Gastrocnemius medialis (tissue), 4 donors: ENCODE measurements around the gene ADGRB3. TPM values are rescaled to one million over a fixed set of nuclear protein-coding genes. Genes with fewer than 3 reads are reported as not detected.
"Not testable (repeated sequence)": the region's sequence is repeated elsewhere in the genome, so short reads cannot be mapped to it uniquely, and the experiment has no call there.

Experiments used
- ATAC-seq, 2 donors: fragments of 150-250 bp; one replicate each; pipeline ENCODE4 v1.9.1; 2016
- DNase-seq, 2 donors: peaks; one replicate each; pipeline ENCODE4 v3.0.0-alpha.2; 2019
- H3K27ac ChIP-seq, 4 donors: fragments of 200-600 bp; sonication (generic); 1 replicate in 1 of 4; 2 replicates in 3 of 4; pipeline ENCODE4 v1.5.1; 2016 to 2018; ENCODE audit warnings: mild to moderate bottlenecking in 2 of 4, moderate library complexity in 1 of 4
- H3K27me3 ChIP-seq, 3 donors: fragments of 200-600 bp; sonication (generic) in 2 of 3; 1 replicate in 1 of 3; 2 replicates in 2 of 3; pipeline versions ENCODE4 v1.5.1 to v1.6.0; 2016 to 2019; ENCODE audit warnings: mild to moderate bottlenecking in 1 of 3, moderate library complexity in 1 of 3
- H3K36me3 ChIP-seq, 2 donors: fragments of 200-600 bp; sonication (generic) in 1 of 2; one replicate each; pipeline ENCODE4 v1.5.1; 2017 to 2018
- H3K4me1 ChIP-seq, 2 donors: fragments of 200-600 bp; sonication (generic) in 1 of 2; one replicate each; pipeline ENCODE4 v1.5.1; 2016 to 2017; ENCODE audit warnings: mild to moderate bottlenecking in 2 of 2
- H3K4me3 ChIP-seq, 4 donors: fragments of 200-600 bp; sonication (generic) in 3 of 4; 1 replicate in 1 of 4; 2 replicates in 3 of 4; pipeline ENCODE4 v1.5.1; 2016 to 2019; ENCODE audit warnings: mild to moderate bottlenecking in 2 of 4
- H3K9me3 ChIP-seq, 3 donors: fragments of 200-600 bp; sonication (generic) in 2 of 3; 1 replicate in 1 of 3; 2 replicates in 2 of 3; pipeline ENCODE4 v1.5.1; 2016 to 2019
- POLR2A ChIP-seq, 2 donors: fragments of 450-650 bp; IDR thresholded peaks; one replicate each; pipeline ENCODE4 v1.6.1; 2017; ENCODE audit warnings: antibody characterized with exemption in 2 of 2, mild to moderate bottlenecking in 2 of 2, moderate library complexity in 2 of 2
- in situ Hi-C, 4 donors: fragments of 200-750 bp; cut with MboI; loops; one replicate each; pipeline versions ENCODE4 v1.15.0 to v1.8.0; 2017; ENCODE audit warnings: low sequenced_read_pairs in 4 of 4
- intact Hi-C: fragments of 100-400 bp; cut with DNase I; formaldehyde crosslinking; loops from one replicate; pipeline ENCODE4 v1.15.1; 2023; ENCODE audit warnings: low total_unique reads
- total RNA-seq, 4 donors: library from RNA; depleted of rRNA; stranded (reverse); fragments of >200 nt; gene quantifications; one replicate each; pipeline versions ENCODE4 v1.1.0 to v1.2.3, GENCODE V29; 2016
- TF ChIP-seq, protein P1 (sequence below), 5 experiments: fragments of 450-650 bp in 3 of 5; fragments of 200-600 bp in 2 of 5; sonication (generic) in 2 of 5; IDR thresholded peaks in 4 of 5; conservative IDR thresholded peaks in 1 of 5; 1 replicate in 4 of 5; 2 replicates in 1 of 5; pipeline ENCODE4 v1.5.1; 2016 to 2019; ENCODE audit warnings: antibody characterized with exemption in 5 of 5, mild to moderate bottlenecking in 3 of 5, moderate library complexity in 3 of 5

The ADGRB3 gene
- total RNA-seq, 4 donors from 2014 or later = 0.56 to 0.58 (median 0.58) TPM; not detected in 1

DNA sequence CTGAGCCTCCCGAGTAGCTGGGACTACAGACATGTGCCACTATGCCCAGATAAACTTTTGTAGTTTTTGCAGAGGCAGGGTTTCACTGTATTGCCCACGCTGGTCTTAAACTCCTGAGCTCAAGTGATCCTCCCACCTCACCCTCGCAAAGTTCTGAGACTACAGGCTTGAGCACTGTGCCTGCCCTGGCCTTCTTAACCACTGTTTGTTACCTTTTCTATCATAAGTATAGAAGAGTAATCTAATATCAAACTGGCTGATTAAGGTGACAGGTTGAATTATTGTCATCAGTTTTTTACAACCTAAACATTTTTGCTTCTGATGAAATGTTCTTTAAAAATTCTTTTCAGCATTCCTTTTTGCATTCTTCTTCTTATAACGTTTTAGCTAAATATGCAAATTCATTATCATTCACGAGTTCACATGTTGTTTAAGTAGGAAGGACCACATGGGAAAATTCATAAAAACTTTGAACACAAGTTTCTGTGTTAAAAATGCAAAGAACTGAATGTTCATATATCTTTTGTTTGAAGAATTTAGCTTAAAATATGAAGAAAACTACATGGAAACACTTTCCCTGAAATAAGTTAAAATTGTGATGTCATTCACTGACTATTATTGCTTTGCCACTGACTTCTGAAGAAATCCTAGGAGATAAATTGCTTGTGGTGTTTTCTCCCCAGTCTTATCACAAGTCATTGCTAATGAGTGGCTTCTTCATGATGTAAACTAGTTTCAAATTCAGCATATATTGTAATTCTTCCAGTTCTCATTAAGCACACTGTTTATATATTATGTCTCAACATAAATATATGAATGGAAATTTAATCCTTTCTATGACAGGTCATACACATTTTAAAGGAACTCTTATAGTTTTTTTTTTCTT is 106.7 kb downstream of the ADGRB3 start:
- intact Hi-C loops = no loop called here

DNA sequence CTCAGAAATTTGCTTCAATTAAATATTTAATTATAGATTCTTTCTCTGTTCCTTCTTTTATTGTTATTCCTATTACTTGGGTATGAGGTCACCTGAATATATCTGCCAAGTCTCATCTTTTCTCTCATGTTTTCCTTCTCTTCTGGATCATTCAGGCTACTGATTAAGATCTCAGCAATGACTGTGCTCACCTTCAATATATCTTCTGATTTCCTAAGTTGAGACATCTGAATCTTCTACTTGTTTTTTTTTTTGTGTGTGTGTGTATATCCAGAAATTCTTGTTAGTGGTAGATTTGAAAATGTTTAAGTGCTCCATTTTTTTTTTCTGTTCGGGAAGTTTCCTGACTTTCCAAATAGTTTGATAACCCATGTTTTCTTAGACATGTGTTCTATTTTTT is 108.0 kb downstream of the ADGRB3 start:
- in situ Hi-C loops (no loop called here), intact Hi-C loops (no loop called here)
- DNase-seq (no peak), ATAC-seq (no peak)
- Histone ChIP-seq H3K9me3 (no peaks in the 10 kb centered on the region), H3K36me3 (no peaks in the 10 kb centered on the region), H3K27me3 (no peaks in the 10 kb centered on the region), H3K4me3 (no peak overlapping the region), H3K27ac (no peak overlapping the region), H3K4me1 (no peaks in the 10 kb centered on the region)
- TF ChIP-seq, protein P1, sequence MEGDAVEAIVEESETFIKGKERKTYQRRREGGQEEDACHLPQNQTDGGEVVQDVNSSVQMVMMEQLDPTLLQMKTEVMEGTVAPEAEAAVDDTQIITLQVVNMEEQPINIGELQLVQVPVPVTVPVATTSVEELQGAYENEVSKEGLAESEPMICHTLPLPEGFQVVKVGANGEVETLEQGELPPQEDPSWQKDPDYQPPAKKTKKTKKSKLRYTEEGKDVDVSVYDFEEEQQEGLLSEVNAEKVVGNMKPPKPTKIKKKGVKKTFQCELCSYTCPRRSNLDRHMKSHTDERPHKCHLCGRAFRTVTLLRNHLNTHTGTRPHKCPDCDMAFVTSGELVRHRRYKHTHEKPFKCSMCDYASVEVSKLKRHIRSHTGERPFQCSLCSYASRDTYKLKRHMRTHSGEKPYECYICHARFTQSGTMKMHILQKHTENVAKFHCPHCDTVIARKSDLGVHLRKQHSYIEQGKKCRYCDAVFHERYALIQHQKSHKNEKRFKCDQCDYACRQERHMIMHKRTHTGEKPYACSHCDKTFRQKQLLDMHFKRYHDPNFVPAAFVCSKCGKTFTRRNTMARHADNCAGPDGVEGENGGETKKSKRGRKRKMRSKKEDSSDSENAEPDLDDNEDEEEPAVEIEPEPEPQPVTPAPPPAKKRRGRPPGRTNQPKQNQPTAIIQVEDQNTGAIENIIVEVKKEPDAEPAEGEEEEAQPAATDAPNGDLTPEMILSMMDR (IDR thresholded peaks at IDR 0.05 in 4 of 5, conservative IDR thresholded peaks at IDR 0.05 in 1 of 5) = no peak
- TF ChIP-seq POLR2A (IDR thresholded peaks at IDR 0.05) = no peak

More for the DNA sequence above, 106.7 kb downstream of the ADGRB3 start:
- ATAC-seq (no peak), DNase-seq (no peak)
- no peak for TF ChIP-seq POLR2A (IDR thresholded peaks at IDR 0.05)
- TF ChIP-seq, protein P1 (IDR thresholded peaks at IDR 0.05 in 4 of 5, conservative IDR thresholded peaks at IDR 0.05 in 1 of 5) = no peak
- H3K27me3 ChIP-seq = no peaks in the 10 kb centered on the region
- H3K4me3 ChIP-seq = no peak overlapping the region
- H3K4me1 ChIP-seq = no peaks in the 10 kb centered on the region
- H3K9me3 ChIP-seq = no peaks in the 10 kb centered on the region
- no peaks in the 10 kb centered on the region for H3K36me3 ChIP-seq
- no peak overlapping the region for H3K27ac ChIP-seq
- in situ Hi-C loops = no loop called here

DNA sequence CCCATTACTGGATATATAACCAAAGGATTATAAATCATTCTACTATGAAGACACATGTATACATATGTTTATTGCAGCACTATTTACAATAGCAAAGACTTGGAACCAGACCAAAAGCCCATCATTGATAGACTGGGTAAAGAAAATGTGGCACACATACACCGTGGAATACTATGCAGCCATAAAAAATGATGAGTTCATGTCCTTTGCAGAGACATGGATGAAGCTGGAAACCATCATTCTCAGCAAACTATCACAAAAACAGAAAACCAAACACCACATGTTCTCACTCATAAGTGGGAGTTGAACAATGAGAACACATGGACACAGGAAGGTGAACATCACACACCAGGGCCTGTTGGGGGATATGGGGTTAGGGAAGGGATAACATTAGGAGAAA is 109.3 kb downstream of the ADGRB3 start:
- H3K27ac ChIP-seq, ATAC-seq, H3K36me3 ChIP-seq, H3K9me3 ChIP-seq, H3K27me3 ChIP-seq, DNase-seq, in situ Hi-C loops, H3K4me3 ChIP-seq, H3K4me1 ChIP-seq, intact Hi-C loops: not testable (repeated sequence)

DNA sequence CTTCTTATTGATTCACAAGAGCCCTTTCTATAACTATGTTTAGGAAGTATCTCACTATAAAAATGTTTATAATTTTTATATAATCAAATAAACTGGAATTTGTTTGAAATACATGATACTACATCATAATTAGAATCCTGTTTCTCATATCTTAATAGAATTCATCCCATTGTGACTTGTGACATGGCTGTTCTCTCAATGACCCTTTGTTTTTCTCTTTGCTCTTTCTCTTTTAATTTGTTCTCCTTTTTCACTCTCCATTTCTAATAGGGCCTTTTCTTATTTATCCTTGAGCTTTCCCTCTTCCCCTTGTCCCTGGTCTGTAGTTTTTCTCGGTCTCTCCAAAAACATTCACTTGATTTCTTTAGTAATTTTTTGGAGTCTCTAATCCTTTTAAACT is 111.3 kb downstream of the ADGRB3 start:
- Histone ChIP-seq H3K36me3 (no peaks in the 10 kb centered on the region), H3K27ac (no peak overlapping the region), H3K9me3 (no peaks in the 10 kb centered on the region), H3K4me1 (no peaks in the 10 kb centered on the region), H3K4me3 (no peak overlapping the region), H3K27me3 (no peaks in the 10 kb centered on the region)
- no peak for TF ChIP-seq POLR2A (IDR thresholded peaks at IDR 0.05)
- TF ChIP-seq, protein P1 (IDR thresholded peaks at IDR 0.05 in 4 of 5, conservative IDR thresholded peaks at IDR 0.05 in 1 of 5) = no peak
- no peak for ATAC-seq
- in situ Hi-C loops (no loop called here), intact Hi-C loops (no loop called here)
- no peak for DNase-seq

DNA sequence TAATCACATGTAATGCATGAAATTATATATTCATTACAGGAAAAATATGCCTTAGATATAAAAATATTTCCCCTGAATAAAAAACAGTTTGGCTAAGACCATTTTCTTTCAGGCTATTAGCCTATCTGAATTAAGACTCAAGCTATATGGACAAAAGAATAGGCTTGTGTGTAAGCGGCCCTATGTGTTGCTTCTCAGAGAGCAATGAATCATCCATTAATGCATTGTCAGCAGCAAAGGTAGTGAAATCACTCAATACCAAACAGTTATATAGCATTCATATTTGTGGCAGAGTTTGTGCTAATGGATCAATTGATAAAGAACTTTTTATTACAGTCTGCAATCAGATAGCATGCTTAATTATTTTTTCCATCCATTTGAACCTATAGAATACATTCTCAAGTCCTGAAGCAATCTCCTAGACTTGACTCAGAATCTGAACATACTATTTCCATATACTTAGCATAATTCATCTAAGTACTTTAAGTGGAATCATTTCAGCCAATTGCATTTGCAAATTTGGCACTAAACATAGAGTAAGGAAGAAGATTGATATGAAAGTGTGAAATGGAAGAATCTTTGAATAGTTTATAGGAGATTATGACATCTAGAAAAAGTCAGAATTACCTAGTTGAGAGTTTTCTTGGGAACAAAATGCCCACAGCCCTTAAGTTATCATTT is 112.2 kb downstream of the ADGRB3 start:
- Histone ChIP-seq H3K27ac (no peak overlapping the region), H3K4me1 (no peaks in the 10 kb centered on the region), H3K4me3 (no peak overlapping the region), H3K27me3 (no peaks in the 10 kb centered on the region), H3K36me3 (no peaks in the 10 kb centered on the region), H3K9me3 (no peaks in the 10 kb centered on the region)
- no peak for ATAC-seq
- TF ChIP-seq, protein P1 (IDR thresholded peaks at IDR 0.05 in 4 of 5, conservative IDR thresholded peaks at IDR 0.05 in 1 of 5) = no peak
- no peak for TF ChIP-seq POLR2A (IDR thresholded peaks at IDR 0.05)
- DNase-seq = no peak
- in situ Hi-C loops = no loop called here
- intact Hi-C loops = no loop called here

DNA sequence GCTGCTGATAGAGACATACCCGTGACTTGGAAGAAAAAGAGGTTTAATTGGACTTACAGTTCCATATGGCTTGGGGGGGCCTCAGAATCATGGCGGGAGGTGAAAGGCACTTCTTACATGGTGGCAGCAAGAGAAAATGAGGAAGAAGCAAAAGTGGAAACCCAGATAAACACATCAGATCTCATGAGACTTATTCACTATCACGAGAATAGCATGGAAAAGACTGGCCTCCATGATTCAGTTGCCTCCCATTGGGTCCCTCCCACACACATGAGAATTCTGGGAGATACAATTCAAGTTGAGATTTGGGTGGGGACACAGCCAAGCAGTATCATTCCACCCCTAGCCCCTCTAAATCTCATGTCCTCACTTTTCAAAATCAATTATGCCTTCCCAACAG is 112.8 kb downstream of the ADGRB3 start:
- intact Hi-C loops, H3K27ac ChIP-seq, H3K4me1 ChIP-seq, ATAC-seq, H3K4me3 ChIP-seq, in situ Hi-C loops, H3K36me3 ChIP-seq, H3K9me3 ChIP-seq, DNase-seq, H3K27me3 ChIP-seq: not testable (repeated sequence)
